Stimulated activated CD8-positive, alpha-beta memory T cell treated with anti-CD3 and anti-CD28 coated beads, Interleukin-4, amount 100 ng/mL, for 4 hours (primary cell): Measurements from ENCODE around the gene CCT2.
A peak's percentile ranks its signal among the peaks of the same experiment; 100 is the strongest.
"Not testable (repeated sequence)": the region's sequence is repeated elsewhere in the genome, so short reads cannot be mapped to it uniquely, and the experiment has no call there.

Experiments
- DNase-seq, 2 donors: peaks; one replicate each; pipeline ENCODE4 v3.0.0-alpha.2; 2020; ENCODE audit warnings: low read depth in 2 of 2, low spot score in 1 of 2

CCT2 gene

DNA sequence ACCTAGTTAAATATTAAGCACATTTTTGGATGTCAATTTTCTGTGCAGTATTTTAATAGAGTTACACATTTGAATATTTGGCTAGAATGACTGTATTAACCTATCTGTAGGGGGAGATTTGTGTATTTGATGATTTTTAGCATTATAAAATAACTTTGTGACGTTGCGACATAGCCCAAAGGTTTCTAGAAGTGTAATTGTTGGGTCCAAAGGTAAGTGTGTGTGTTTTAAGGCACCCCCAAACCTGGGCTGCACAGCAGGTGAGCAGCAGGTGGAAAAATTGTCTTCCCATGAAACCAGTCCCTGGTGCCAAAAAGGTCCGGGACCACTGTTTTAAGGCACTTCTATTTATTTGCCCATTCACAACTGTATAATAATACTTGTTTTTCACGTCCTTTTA lies 3.3 kb downstream of the CCT2 start:
- DNase-seq, result no peak

DNA sequence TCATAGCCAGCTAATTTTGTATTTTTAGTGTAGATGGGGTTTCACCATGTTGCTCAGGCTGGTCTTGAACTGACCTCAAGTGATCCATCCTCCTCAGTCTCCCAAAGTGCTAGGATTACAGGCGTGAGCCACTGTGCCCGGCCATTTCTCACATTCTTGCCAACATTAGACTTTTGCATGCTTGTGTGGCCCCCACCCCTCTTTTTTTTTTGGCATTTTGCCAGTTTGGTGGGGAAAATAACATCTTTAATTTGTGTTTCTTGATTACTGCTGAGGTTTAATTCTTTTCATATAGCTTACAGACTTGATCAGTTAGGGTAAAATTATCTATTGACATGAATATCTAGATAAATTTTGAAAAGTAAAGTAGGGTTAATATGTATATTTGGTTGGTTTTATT lies 3.8 kb downstream of the CCT2 start:
- no peak for DNase-seq

DNA sequence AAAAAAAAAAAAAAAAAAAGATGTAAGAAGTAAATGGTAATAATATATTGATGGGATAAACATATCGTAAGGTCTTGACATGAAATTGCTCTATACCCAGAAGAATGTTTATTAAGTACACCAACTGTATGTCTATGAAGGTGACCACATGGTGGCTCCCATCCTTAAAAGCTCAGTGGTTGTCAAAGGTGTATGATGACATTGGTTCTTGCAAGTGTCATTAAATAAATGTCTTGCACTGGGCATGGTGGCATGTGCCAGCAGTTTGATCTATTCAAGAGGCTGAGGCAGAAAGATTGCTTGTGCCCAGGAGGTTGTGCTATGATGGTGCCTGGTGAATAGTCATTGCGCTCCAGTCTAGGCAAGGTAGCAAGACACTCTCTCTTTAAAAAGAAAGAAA lies 10.4 kb downstream of the CCT2 start:
- no peak for DNase-seq

DNA sequence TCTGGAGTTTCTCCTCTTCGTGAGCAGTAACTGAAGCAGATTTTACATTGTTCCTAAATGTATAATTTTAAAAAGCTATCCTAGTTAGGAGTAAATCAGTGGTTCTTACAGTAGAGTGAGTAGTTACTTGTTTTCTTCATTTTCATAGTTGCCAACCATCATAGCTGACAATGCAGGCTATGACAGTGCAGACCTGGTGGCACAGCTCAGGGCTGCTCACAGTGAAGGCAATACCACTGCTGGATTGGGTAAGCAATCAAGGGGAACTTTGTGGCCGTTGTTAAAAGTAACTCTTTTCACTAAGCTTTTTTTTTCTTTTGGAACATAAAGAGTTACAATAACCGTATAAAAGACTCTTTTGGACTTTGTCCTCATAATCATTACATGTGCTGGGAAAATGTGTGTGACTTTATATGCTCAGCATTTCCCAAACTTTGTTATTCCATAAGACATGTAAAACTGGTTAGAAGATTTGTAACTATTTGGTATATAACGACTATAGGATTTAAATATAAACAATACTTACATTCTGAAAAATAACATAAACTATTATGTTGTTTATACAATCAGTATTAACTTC lies 13.0 kb downstream of the CCT2 start:
- DNase-seq, result no peak

DNA sequence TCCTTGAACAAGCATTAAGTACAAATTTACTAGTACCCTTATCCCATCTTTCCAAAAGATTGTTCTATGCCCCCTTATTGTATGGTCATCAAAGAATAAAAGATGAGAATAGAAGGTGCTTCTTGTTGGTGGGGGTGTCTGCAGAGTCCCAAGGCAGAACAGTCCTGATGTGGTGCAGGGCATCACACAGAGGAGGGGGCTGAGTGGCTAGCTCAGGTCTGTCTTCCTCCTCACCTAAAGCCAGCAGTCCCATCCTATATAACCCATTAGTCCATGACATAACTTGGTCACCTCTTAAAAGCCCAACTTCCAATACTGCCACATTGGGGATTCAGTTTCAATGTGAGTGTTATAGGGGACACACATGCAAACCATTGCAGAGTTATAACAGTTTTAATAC lies 15.5 kb downstream of the CCT2 start:
- no peak for DNase-seq

DNA sequence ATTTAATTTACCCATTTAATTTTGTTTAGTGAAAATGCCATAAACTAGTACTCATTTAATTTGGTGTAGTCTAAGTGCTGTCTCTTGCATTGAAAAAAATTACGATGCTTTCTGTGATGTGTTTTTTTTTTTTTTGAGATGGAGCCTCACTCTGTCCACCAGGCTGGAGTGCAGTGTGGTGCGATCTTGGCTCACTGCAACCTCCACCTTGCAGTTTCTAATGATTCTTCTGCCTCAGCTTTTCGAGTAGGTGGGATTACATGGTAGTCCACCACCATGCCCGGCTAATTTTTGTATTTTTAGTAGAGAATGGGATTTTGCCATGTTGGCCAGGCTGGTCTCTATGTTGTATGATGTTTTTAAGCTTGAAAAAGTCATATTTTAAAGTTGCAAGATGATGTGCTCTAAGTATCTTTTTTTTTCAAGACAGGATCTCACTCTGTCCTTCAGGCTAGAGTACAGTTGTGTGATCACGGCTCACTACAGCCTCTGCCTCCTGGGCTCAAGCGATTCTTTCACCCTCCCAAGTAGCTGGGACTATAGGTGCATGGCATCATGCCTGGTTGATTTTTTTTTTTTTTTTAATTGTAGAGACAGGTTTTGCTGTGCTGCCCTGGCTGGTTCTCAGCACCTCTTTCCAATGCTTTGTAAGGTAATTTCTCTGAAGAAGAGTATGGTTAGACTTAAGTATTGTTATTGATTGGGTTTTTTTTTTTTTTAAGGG lies 16.9 kb downstream of the CCT2 start:
- no peak for DNase-seq

DNA sequence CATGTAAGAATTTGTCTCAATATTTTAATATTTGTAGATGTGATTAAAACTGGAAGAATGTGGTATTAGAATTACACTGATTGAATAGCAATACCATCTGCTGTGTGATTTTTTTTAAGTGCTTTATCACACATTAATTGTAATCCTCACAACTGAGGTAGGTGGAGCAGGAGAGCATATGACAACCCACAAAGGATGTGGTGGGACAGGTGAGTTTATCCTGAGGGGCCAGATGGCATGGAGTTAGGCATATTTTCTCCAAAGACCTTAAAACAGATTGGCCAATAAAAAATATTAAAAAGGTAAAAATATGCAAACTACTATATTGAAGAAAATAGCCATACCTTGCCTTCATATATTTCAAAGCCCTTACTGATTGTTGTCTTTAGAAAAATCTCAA lies 17.7 kb downstream of the CCT2 start:
- DNase-seq, result no peak

DNA sequence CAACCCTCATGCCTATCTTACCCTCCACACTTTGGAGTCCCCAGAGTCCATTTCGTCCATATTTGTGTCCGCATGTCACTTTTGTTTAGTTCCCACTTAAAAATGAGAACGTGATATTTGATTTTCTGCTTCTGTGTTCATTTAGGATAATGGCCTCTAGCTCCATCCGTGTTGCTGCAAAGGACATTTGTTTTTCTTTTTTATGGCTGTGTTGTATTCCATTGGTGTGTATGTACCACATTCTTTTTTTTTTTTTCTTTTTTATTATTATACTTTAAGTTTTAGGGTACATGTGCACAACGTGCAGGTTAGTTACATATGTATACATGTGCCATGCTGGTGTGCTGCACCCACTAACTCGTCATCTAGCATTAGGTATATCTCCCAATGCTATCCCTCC lies 18.3 kb downstream of the CCT2 start:
- DNase-seq, result not testable (repeated sequence)

DNA sequence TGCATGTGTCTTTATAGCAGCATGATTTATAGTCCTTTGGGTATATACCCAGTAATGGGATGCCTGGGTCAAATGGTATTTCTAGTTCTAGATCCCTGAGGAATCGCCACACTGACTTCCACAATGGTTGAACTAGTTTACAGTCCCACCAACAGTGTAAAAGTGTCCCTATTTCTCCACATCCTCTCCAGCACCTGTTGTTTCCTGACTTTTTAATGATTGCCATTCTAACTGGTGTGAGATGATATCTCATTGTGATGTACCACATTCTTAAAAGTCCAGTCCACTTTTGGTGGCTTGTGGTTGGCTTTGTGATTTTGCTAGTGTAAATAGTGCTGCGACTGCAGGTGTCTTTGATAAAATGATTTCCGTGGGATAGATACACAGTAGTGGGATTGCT lies 19.0 kb downstream of the CCT2 start:
- DNase-seq, result not testable (repeated sequence)

DNA sequence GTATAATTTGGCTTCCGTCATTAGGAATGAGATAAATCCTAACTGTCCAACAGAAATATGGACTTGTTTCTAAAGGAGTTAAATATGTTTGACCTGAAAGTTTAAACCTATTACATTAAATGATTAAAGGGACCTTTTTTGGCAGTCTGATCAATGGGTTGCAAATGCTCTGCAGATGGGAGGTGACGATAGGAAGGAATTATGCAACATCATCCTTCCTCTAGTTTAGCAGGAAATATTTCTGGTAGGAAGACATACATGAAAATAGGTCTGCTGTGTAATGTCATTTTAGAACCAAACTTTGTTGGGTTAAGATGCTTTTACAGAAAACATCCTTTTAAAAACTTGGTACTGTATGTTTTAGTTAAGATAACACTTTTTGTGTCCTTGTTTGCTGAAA lies 22.9 kb downstream of the CCT2 start:
- DNase-seq, result no peak

DNA sequence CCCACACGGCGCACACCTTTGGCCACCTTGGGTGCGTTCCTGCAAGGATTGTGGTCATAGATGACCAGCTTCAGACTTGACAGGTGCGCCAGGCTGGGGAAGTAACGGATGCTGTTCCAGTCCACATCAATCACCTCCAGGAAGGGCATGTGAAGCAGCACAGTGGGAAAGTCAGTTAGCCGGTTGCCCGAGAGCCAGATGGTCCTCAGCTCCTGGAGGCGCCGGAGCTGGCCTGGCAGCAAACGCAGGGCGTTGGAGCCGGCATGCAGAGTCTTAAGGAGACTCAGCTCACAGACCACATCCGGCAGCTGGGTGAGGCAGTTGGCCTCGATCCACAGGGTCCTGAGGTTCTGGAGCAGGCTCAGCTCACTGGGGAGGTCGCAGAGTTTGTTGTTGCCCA lies 24.9 kb downstream of the CCT2 start:
- no peak for DNase-seq

DNA sequence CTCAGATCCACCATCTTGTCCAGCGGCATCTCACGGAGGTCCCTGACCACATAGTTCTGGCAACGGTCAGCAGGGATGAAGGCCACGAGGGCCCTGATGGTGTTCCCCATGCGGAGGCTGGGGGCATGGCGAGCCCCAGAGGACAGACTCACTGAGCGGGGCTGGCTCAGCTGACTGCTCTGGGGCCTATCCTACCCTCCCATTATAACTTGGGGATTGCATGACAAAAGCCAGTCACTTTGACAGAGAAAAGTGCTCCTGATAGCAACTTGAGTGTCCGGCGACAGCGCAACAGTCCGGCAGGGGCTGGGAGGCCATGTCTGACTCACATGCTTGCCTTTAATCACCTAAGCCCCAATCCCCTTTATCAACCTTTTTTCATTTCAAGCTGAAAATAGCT lies 25.5 kb downstream of the CCT2 start, which contains the start of gene LRRC10:
TSS of gene LRRC10 (minus strand) at position 179 of the 400 bp plus-strand sequence. CDS start at position 110, 69 bp downstream.
- DNase-seq, result no peak

DNA sequence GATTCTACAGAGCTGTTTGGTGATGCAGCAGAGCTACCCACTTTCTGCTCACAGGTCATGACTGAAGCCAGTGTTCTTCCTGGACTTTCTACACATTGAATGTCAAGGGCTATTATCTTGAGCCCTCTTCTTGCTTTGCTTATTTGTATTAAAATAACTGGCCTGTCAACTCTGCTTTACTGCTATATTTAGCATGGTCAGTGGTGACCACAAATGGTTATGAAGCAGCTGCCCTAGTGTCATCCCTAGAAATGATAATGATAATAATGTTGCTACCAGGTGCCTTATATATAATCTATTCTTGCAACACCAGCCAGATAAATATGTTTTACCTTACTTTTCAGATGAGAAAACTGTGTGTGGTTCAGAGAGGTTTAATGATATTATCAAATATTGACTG lies 28.1 kb downstream of the CCT2 start:
- no peak for DNase-seq

DNA sequence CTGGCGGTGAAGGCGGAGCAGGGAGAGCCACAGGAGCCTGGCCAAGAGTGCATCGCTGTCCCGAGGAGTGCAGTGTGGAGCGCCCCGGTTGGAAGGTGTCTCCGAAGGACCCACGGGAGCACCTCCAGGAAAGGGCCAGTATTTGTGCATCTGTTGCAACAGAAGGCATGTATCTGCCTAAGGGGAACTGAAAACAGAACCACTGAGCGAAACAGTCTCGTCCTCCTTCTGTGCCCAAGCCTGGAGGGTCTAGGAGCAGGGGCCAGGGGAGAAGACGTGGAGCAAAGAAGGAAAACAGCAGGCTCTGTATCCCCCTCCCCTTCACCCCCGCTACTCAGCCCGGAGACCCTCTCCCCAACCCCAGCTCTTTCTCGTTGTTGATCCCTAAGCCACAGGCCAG lies 30.8 kb downstream of the CCT2 start:
- no peak for DNase-seq

DNA sequence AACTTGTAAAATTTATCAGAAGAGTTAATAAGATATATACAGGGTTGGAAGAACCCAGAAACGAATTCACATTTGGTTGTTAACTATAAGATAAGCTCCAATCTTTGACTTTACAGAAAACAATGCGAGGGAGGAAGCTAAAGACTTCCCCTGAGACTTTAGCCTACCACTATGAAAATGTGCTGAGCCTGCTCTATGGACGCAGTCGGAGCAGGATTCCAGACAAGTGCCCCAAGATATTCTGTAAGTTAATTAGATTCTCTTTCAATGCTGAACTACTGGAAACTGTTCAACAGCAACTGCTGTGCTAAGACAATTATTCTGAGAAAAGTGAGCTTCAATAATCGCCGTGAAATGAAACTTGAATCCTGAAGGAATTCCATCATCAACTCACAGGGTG lies 33.8 kb downstream of the CCT2 start:
- DNase-seq, result no peak

DNA sequence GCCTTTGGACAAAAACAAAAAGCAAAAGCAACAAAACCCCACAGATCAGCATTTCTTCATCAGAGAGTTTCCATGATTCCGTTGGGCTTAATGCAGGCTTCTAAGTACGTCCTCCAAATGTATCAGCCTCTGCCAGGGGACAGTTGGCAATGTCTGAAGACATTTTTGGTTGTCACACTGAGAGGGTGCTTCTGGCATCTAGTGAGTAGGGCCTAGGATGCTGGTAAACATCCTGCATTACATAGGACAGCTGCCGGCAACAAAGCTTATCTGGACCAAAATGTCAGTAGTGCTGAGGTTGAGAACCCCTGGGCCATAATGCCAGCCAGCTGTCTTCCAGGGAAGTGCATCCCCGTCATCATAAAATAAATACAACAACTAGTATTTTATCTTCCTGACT lies 34.8 kb downstream of the CCT2 start:
- DNase-seq, result no peak

DNA sequence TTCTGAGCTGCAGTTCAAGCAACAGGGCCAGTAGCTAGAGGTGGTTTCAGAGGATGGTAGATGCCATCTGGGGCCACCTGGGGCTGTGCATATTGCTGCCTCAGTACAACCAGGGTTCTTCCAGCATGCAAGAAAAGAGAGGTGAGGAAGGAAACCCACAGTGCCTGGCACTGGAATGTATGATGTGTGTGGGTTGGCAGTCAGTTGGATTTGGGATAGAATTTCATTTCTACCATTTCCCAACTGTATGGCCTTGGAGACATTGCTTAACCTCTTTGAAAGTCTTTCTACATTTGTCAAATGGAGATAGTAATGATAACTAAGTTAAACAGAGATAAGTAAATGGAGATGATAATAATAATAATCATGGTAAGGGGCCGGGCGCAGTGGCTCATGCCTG lies 35.7 kb downstream of the CCT2 start:
- no peak for DNase-seq

DNA sequence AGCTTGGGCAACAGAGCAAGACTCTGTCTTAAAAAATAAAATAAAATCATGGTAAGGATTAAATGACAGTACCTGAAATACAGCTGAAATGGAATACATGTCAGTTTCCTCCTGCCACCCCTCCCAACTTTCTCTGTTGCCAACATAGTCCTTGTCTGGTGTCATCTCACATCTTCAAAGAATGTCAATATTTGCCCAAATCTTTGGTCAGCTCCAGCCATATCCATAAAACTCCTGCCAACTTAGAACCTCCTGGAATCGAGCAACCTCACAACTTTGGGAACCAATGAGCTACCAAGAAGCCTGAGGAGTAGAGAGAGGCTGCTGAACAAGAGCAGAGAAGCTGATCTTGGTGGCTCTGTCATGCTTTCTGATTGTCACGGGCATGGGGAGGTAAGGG lies 36.3 kb downstream of the CCT2 start:
- DNase-seq, result no peak

DNA sequence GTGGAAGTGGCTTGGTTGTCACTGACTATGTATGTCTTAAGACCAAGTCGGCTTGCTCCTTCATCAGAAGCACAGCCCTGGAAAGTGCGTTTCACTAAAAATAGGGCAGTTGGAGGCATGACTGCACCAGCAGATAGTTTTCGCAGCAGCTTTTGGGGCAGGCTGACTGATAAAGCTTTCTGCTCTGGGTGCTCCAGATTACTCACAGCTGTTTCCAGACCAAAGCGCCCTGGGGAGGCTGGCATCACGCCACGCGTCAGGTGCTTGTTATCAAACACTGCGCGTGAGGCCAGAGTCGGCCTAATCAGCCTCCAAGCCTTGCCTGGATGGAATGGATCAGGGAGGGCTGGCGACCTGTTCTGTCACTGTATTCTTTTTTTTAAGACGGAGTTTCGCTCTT lies 38.7 kb downstream of the CCT2 start:
- no peak for DNase-seq

DNA sequence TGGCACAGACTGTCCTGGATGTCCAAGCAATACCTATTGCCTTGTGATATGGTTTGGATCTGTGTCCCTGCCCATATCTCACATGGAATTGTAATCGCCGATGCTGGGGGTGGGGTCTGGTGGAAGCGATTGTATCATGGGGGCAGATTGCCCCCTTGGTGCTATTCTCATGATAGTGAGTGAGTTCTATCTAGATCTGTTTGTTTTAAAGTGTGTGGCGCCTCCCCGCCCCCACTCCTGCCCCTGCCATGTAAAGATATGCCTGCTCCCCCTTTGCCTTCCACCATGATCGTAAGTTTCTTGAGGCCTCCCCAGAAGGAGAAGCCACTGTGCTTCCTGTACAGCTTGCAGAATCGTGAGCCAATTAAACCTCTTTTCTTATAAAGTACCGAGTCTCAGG lies 42.2 kb downstream of the CCT2 start:
- DNase-seq, result no peak

DNA sequence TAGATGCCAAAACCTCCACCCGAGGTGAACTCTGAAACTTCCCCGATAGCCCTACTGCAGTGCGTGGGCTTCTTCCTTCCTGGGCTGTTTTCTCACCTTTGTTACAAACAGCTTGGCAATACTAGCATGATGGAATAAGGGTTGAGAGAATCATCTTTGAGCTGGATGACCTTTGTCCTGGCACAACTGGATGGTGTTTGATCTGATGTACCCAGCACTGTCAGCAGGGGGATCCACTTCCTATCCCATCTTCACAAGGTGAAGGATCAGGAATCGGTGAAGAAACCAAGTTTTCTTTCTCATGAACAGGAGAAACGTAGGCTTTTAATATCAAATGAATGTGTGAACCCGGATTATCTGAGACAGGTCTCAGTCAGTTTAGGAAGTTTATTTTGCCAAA lies 44.9 kb downstream of the CCT2 start:
- DNase-seq, result no peak

DNA sequence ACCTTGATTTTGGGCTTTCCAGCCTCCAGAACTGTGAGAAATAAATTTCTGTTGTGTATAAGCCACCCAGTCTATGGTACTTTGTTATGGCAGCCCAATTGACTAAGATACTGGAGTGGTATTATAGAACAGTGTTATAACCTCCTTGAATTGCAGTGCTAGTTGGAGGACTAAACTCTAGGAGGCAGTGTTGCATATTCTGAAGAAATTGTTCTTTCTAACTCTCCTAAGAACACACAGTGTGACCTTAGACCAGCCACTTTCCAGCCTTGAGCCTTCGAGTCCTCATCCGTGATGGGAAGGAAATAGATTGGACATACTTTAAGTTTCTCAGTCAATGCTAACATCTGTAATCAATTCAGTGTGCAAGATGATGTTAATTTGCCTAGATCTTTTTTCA lies 47.8 kb downstream of the CCT2 start:
- no peak for DNase-seq

DNA sequence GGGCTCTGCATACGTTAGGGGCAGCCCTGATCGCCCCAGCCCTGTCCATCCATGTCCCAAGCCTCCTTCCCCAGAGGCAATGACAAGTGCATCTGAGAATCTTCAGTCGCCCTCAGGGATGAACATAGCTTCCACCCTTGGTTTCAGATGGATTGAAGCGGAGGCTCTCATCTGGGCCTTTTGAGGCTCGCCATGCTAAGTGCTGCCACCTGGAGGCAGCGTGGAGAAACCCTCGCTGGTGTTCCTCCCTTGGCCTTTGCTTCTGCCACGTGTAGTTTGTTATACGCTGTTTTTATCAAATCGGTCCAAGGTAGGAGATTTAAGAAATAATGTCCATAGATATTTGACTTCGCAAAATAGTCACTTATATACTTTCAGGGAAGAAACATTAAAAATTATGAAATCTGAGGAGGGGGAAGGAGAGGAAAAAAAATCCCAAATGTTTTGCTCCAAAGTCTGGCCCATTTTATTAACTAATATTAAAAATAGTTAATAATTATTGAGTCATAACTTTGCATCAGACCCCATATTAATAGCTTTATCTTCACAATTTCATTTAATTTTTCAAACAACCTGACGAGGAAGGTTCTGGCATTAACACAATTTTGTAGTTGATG lies 54.2 kb downstream of the CCT2 start:
- peak; percentile 7 to 14 for DNase-seq
